Measurements from ENCODE around the gene INPP5J. TPM values are rescaled to one million over a fixed set of nuclear protein-coding genes. Genes with fewer than 3 reads are reported as not detected.

Gene INPP5J
- total and polyA plus RNA-seq, 2 of the 13 experiments (the other 11 are each of a cell fraction or from before 2014, with no cell fraction given) = 0.24 to 1.1 TPM

- no peak for TF ChIP-seq ZNF512B (CRISPR knock-in tag; IDR thresholded peaks at IDR 0.05; ENCODE audit: borderline replicate concordance)
- TF ChIP-seq ZNF687 (CRISPR knock-in tag; IDR thresholded peaks at IDR 0.05) = peak; percentile 50
- TF ChIP-seq TAF1 (CRISPR knock-in tag; IDR thresholded peaks at IDR 0.05) = peak; percentile 21; the same call in 1 of the 2 replicates
- no peak for TF ChIP-seq ZNF629 (CRISPR knock-in tag; conservative IDR thresholded peaks at IDR 0.05)
- TF ChIP-seq HNRNPLL (IDR thresholded peaks at IDR 0.05; ENCODE audit: low read depth, low read length, poor library complexity, severe bottlenecking) = peak; percentile 33
- peak; percentile 49; the same call in 1 of the 2 replicates for TF ChIP-seq NFYB (CRISPR knock-in tag; IDR thresholded peaks at IDR 0.05)
- peak; percentile 42; the same call in 1 of the 2 replicates for TF ChIP-seq ZNF598 (CRISPR knock-in tag; IDR thresholded peaks at IDR 0.05; ENCODE audit: borderline replicate concordance)
- no peak for TF ChIP-seq SUZ12 (IDR thresholded peaks at IDR 0.05; ENCODE audit: low read depth, low read length)
- TF ChIP-seq ZNF350 (CRISPR knock-in tag; IDR thresholded peaks at IDR 0.05; ENCODE audit: borderline replicate concordance, low read depth) = no peak
- no peak for TF ChIP-seq SMARCE1 (IDR thresholded peaks at IDR 0.05; ENCODE audit: borderline replicate concordance)
- TF ChIP-seq RFXAP (CRISPR knock-in tag; IDR thresholded peaks at IDR 0.05; ENCODE audit: borderline replicate concordance) = 0 out of 2 replicates have a peak, but pooled peaks have one; percentile 12
These were observed 17.3 kb downstream of the INPP5J start, which contains the start of gene PLA2G3 (continued) for GRCh38 chr22:31139866-31140716.
